Esophagus muscularis mucosa (tissue), 4 donors: ENCODE measurements around the gene EGR2.

Experiments
- CTCF ChIP-seq, 3 experiments: fragments of 200-600 bp in 2 of 3; fragments of 450-650 bp in 1 of 3; sonication (generic) in 2 of 3; IDR thresholded peaks; one replicate each; pipeline ENCODE4 v1.5.1; 2017 to 2019; ENCODE audit warnings: antibody characterized with exemption in 3 of 3, mild to moderate bottlenecking in 2 of 3, moderate library complexity in 1 of 3
- EP300 ChIP-seq: sonication (generic); formaldehyde crosslinking; IDR thresholded peaks from one replicate; pipeline ENCODE4 v1.6.1; 2017; ENCODE audit warnings: antibody characterized with exemption
- POLR2A ChIP-seq: fragments of 450-650 bp; IDR thresholded peaks from one replicate; pipeline ENCODE4 v1.6.1; 2017; ENCODE audit warnings: antibody characterized with exemption, moderate library complexity, mild to moderate bottlenecking, low read depth

DNA sequence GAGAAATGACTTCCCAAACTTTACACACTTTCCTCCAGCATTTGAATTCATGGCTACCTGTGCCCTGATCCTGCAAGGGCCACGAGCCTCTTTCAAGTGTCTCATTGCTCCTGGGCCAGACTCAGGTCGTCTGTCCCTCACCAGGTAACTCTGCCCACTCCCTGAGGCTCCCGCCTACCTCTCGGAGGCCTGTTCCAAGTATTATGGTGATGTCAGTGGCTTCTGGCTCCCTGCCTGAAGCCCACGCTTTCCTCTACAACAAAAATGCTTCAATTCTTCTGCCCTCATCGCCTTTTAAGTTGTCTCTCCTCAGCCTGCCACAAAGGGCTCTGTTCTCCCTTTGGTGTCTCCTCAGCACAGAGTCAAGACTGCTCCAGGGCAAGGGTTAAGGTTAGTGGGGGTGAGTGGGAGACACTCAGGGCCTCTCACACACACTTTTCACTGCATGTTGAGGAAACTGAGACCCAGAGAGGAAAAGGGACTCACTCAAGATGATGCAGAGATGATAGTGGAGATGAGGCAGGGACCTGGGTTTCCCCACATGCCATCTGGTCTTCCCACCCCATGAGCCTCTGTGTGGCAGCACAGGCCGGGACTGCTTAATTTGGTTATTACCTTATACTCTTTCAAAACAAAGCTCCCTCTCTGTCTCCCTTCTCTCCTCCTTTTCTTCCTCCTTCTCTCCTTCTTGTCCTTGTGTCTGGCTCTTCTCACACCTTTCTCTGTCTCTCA, 28.3 kb upstream of the EGR2 start:
- TF ChIP-seq POLR2A = no peak
- no peak for TF ChIP-seq CTCF (IDR thresholded peaks at IDR 0.05)
- TF ChIP-seq EP300 = no peak
